ENCODE results near the gene SNX22.
A peak's percentile ranks its signal among the peaks of the same experiment; 100 is the strongest.

SNX22 gene

DNA sequence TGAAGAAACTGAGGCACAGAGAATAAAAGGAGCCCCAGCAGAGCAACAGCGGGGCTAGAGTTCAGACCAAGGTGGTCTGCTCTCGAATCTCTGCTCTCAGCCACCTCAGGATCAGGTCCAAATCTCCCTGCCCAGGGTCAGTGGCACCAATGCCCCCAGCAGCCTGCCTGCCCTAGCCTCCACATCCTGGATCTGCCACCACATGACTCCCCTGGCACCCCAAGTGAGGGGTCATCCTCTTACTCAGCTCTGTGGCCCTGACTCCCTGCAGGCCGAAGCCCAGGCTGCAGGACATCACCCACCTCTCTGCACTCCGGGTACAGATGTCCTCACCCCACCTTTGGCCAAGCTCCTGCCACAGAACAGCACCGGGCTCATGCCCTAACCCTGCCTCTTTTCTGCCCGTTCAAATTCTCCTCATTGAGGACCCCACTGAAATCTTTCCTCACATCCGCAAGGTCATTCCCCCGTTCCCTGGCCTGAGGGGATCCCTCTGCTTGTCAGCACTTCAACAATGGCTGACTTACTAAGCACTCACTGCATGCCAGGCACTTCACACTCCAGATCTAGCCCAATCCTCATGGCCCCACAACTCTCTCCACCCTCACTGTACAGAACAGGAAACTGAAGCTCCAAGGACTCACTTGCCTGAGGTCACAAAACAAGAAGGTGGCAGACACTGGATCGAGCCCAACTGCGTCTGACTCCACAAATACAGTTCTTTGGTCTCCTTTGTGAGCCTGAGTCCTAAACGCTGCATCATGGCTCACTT, 7.0 kb downstream of the SNX22 start:
- no peak for DNase-seq

DNA sequence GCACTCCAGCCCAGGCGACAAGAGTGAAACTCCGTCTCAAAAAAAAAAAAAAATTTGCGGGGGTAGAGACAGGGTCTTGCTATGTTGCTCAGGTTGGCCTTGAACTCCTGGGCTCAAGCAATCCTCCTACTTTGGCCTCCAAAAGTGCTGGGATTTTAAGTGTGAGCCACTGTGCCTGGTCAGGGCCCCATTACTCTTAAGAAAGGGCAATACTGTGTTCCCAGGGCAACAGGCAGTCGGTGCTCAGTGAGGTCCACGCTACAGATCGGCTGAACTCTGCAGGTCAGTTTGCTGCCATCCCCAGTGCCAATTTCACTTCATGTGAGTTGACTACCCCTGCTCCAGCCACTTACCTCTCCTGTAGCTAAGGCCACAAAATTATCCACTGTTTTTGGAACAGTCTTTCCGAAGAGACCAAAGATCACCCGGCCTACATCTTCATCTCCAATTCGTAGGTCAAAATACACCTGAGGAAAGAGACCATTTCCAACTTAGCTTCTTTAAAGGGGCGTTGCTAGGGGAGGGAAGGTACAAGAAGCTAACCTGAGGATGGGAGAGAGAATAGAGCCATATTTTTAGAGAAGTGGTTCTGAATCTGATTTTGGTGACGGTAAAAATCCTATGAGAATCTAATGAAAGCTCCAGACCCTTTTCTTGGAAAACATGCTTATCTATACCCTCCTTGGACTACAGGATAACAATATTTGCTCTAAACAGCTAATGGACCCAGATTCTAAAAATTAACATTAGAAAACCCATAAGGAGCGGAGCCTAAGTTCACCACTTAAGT, 10.4 kb downstream of the SNX22 start:
- no peak for DNase-seq

DNA sequence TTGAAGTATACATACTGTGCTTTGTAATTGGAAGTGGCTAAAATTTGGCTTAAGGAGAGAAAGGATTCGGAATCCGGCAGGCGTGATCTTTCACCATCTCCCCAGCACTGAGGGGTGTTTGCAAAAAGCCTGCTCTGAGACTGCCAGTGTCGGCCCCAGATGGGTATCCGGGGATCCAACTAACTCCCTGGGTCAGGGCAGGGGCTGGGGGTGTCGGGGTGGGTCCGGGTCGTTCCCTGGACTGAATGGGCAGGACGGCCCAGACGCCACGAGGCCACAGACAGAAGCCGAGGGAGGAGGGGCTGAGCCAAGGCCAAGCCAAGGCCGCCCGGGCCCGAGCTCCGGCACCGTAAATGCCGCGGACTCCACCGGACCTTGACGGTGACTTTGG, 10.9 kb downstream of the SNX22 start:
- peak; percentile 17 for DNase-seq

DNA sequence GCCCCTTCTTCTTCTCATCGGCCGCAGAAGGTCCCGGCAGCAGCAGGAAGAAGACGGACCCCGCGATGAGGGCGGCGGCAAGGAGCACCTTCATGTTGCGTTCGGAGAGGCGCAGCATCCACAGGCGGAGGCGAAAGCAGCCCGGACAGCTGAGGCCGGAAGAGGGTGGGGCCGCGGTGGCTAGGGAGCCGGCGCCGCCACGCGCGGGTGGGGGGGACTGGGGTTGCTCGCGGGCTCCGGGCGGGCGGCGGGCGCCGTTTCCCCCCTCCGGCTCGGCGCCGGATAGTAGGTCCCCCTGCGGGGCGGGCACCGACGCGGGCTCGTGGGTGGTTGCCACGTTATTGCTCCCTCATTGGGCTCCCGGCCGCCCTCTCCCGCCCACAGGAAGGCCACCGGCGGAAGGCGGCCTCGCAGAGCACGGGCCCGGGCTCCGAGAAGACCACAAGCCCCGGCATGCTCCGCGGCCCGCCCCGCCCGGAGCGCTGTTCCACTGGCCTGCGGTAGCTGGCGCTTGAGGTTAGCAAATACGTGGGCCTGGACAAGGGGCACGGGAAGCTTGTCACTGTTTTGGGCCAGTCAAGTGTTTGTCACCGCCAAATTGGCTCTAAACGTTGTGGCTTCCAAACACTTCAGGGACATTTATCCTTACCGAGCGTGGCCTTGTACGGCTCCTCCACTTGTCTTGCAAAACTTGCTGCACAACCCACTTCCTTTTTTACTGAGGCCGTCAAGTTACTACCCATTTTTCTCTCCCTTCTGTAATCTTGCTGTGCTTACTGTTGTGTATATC, 11.5 kb downstream of the SNX22 start, which contains the start of gene PPIB:
TSS of gene PPIB (minus strand) at position 154 of the 790 bp plus-strand sequence. CDS start at position 118, 36 bp downstream.
- DNase-seq = peak; percentile 97

DNA sequence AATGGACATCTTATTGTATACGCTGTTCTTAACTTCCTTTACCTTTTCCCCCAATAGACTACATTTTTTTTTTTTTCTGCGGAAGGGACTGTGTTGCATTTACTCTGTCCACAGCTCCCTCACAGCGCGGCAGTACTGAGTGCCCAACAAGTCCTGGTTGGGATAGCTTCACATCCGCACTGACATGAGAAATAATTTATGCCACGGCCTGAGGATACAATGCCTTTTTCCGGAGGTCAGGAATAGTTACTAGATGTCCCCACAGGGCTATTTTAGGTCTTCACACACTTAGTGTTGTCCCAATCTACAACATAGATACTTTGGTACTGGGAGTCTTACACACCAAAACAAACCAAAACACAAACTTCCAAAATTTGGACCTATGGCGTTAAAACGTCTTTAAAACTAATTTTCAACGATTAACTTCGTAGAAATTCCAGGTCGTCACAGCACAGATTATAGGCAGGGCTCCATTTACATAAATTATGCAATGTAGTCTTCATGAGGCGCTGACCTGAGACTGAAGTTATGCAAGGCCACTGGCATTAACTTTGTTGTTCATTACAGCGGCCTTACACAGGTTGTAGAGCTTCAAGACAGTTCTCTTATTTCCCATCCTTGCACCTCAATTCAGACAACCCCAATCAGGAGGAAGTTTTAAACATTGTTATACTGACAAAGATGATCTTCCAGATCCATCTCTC, 12.3 kb downstream of the SNX22 start:
- no peak for DNase-seq

DNA sequence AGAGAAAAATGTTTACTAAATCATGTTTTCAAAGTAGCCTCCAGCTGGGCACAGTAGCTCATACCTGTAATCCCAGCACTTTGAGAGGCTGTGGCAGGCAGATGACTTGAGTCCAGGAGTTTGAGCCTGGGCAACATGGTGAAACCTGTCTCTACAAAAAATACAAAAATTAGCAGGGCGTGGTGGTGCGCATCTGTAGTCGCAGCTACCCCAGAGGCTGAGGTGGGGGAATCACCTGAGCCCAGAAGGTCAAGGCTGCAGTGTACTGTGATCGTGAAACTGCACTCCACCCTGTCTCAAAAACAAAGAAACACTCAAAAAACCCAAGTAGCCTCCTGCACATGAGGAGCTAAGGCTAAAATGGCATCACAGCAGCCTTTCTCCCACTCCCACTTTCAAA, 12.9 kb downstream of the SNX22 start:
- no peak for DNase-seq

DNA sequence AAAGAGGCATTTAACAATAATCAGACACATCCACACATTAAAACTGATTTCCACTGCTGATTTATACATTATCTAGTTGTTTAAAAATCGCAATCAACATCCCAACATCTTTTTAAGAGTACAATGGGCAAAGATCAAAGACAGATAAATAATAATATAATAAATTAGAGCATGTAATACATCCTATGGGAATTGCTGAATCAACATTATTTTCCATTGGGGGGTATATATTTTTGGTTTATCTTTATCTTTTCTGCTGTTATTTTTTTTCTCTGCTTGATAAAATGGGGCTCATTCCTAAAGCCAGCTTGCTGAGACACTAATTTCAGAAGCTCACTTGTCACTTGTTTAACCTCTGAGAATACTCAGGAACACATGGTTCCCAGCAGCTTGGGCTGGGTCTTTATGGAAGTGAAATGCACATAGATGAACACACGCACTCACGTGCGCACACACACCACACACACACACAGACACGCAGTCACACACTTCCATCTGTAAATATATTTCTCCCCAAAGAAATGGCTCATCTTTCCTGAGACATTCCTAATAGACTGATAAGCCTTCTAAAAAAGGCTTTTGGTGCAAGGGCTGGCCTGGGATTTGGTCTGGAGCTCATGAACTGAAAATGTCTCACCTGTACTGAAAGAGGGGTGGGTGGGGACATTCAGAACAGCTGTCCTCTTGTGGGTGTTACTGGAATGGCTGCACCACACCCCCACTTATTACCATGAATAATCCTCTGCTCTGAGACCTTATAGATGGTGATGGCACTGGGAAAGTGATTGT, 14.8 kb downstream of the SNX22 start:
- DNase-seq = no peak

DNA sequence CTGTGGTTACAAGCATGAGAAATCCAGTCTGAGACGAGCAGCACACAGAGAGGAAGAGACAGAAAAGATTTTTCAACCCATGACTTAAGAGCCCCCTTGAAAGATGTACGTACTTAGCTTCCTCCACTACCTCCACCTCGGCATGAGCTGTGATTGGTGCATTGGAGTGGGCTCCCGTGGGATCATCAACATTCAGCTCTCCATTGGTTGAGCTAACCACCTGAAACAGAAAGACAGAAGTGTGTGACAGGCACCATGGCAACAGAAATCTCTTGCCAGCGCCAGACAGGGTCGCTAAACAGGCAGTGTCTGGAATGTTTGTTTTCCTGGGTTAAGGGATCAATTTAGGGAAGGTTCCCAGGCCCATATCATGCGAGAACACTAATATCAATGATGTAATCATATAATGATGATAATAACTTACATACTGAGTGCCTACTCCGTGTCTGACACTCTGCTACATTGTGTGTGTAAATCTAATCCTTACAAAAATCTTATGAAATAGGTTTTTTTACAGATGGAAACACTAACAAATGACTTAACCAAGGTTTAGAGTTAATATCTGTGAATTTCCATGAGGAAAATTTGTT, 28.8 kb downstream of the SNX22 start:
- DNase-seq = no peak

DNA sequence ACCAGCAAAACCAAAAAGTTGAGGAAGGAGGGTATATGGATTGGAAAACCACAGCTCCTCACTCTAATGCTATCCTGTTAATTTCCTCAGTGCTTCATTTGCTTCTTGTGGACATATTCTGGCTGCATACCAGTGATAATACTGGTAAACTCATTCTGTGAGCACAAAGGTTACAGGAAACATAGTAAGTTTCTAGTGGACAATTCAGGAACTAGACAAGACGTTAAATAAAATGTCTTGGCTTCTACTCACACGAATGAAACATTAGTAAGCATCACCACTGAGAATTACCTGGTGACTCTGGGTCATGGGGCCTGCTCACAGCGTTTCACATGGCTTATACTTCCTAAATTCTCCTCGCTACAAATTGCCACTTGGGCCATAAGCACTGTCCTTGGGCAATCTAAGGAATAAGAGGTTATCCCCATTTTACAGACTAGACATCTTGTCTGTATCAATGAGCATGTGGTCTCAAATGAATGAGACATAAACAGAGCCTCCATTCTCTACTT, 31.4 kb downstream of the SNX22 start:
- no peak for DNase-seq

DNA sequence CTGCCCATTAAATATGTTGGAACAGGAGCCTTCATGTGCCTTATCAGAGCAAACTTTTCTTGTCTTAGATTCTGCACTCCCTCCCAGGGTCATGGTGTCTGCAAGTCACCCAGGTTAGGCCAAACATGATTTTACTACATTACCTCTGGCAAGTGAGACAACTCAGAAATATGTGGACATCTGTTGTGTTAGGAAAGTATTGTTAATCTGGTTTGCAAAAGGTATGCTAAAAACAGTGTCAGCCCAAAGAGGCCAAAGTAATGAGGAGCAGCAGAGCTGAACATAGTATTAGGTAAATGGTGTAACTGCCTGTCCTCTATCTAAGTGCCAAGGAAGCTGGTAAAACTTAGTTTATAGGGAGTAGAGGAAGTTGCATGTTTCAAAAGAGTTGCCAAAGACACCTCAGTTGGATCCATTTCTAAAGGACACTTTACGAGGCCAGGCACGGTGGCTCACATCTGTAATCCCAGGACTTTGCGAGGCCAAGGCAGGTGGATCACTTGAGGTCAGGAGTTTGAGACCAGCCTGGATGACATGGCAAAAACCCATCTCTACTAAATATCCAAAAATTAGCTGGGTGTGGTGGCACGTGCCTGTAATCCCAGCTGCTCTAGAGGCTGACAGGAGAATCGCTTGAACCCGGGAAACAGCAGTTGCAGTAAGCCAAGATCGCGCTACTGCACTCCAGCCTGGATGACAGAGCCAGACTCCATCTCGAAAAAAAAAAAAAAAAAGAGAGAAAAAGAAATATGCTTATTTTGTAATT, 33.8 kb downstream of the SNX22 start:
- DNase-seq = no peak

DNA sequence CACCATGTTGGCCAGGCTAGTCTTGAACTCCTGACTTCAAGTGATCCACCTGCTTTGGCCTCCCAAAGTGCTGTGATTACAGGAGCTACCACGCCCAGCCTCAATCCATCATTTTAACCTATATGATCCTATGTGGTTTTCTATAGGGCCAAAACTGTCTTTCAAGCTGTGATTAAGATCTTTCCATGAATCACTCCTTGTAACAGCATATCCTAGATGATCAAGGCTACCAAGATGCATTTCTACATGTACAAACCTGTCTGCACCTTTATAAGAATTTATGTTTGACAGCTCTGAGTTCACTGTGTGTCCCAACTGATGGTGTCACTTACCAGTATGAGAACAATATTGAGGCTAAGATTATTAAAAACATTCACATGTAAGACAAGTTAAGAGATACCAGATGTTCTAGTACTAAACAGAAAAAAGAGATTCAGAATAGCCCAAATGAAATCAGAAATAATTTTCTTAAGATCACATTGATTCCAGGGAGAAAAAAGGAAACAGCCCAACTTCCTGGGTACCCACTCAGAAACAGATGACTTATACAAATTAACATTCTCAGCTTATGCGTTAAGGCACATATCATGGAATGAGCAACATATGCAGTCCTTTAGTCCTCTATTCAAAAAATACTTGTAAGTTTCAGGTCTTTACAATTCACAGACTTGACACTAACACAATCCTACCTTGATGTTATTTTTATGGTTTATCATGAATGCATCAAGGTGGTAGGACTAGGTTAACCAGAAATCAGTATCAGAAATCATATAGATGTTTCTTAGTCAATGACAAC, 36.1 kb downstream of the SNX22 start:
- no peak for DNase-seq

DNA sequence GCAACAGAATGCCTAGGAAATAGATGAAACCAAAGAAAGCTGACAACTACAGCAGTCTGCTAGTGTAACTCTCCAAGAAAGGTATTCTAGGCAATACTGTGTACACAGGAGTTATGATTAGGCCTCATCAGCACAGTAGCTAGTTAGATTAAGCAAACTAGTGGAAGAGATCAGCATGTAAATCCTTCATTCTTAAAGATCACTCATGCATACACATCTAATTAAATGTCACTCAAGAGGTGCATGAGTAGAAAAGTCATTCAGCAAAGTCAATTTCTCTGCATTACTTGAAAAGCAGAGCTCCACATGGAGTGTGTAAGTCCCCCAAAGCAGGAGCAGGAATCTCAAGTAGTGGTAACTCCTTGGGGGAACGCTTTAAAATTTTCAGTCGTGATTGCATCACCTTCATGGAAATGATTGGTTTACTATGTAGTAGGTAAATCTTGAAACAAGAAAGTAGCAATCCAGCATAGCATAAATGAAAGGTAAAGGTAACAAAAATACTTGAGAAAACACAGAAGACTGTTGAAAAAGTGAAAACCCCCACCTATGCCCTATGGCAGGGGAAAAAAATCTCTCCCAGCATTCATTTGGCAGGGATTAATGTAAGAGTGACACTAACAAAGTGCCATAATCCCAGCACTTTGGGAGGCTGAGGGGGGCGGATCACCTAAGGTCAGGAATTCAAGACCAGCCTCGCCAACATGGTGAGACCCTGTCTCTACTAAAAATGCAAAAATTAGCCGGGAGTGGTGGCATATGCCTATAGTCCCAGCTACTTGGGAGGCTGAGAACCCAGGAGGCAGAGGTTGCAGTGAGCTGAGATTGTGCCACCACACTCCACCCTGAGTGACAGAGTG, 40.7 kb downstream of the SNX22 start:
- DNase-seq = no peak

DNA sequence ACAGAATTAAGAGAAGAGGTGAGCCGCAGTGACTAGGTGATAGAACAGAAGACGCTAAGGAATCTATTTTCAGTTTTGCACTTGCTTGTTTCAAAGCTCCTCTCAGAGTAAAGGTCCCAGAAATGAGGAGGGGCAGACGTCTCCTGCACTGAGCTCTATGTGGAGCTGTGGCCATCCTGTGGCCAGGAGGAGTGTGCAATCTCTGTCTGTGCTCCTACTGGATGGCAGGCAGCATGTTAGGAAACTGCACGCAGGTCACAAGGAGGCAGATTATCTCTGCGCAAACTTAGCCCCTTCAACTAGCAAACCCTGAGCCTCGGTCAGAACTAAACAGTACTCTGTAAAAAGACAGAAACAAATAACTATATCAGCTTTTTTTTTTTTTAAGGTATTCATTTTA, 42.4 kb downstream of the SNX22 start:
- no peak for DNase-seq

DNA sequence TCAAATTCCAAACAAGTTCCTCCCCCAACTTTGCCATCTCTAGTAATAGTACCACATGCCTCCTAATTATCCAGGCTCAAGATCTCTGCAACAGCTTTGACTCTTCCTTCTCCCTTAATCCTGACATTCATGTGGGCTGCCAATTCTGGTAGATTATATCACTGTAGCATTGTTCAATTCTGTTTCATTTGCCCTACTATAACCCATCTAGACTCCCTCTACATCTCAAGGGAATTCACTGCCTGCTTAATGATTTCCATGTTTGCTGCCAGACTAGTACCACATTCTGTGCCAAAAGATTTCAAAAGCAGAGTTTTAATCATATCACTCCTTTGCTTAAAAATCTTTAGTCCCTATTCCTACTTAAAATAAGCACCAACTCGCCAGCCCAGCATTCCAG, 45.9 kb downstream of the SNX22 start:
- no peak for DNase-seq

DNA sequence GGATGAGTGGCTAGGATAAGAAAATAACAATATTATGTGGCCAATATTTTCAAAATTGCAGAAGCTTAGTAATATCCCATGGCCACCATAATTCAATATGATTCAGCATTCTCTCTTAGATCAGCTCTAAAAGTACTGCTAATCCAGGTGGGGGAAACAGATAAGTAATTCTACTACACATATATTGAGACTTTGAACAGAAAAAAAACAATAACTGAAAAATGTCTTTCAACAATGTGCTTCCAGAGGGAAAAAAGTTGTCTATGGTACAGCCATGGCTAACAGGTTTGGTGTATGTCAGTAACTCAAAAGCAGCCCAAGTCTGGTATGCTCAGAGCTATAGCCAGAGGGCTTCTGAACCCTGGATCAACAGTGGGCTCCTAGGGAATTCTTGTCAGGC, 53.7 kb downstream of the SNX22 start:
- DNase-seq = no peak
